GM23338 (cell line): ENCODE measurements around the gene HARS1. TPM values are rescaled to one million over a fixed set of nuclear protein-coding genes. Genes with fewer than 3 reads are reported as not detected.

Experiments used
- CREB1 ChIP-seq: fragments of 250-450 bp; sonication (Bioruptor Pico); IDR thresholded peaks from 2 replicates; pipeline ENCODE4 v1.5.0; 2020; ENCODE audit warnings: low read depth, mild to moderate bottlenecking, moderate library complexity
- ETS1 ChIP-seq: IDR thresholded peaks from 2 replicates; pipeline ENCODE4 v1.6.1; 2016; ENCODE audit warnings: antibody characterized with exemption
- JUNB ChIP-seq: IDR thresholded peaks from one replicate; pipeline ENCODE4 v1.6.1; 2016; ENCODE audit warnings: antibody characterized with exemption; ENCODE audit not compliant: unreplicated experiment
- REST ChIP-seq: IDR thresholded peaks from one replicate; pipeline ENCODE4 v1.6.1; 2018; ENCODE audit warnings: antibody characterized with exemption; ENCODE audit not compliant: unreplicated experiment
- ZNF114 ChIP-seq: fragments of 250-450 bp; sonication (Bioruptor Pico); IDR thresholded peaks from 2 replicates; pipeline ENCODE4 v1.5.0; 2020; ENCODE audit warnings: mild to moderate bottlenecking, moderate library complexity
- ZNF331 ChIP-seq: fragments of 250-450 bp; sonication (Bioruptor Pico); IDR thresholded peaks from 2 replicates; pipeline ENCODE4 v1.5.0; 2020; ENCODE audit warnings: low read depth, mild to moderate bottlenecking, moderate library complexity
- ZNF462 ChIP-seq: fragments of 250-450 bp; sonication (Bioruptor Pico); IDR thresholded peaks from 2 replicates; pipeline ENCODE4 v1.5.0; 2020; ENCODE audit warnings: mild to moderate bottlenecking, moderate library complexity
- polyA plus RNA-seq: library from polyadenylated mRNA; unstranded; fragments of >200 nt; fragmentation: Nextera tagmentation; extraction: Ambion mirVana; gene quantifications from 2 replicates; pipeline ENCODE4 v1.2.1, GENCODE V29; 2016
- total RNA-seq: library from RNA; depleted of rRNA; stranded (reverse); fragments of >200 nt; shearing (Covaris generic); gene quantifications from 2 replicates; pipeline ENCODE4 v1.2.3, GENCODE V29; 2014

HARS1 gene
- total and polyA plus RNA-seq, 2 experiments from 2014 or later, result 51.6 to 57.8 TPM

- TF ChIP-seq ZNF462 (CRISPR knock-in tag) (no peak), JUNB (no peak), CREB1 (CRISPR knock-in tag) (no peak), ZNF114 (CRISPR knock-in tag) (no peak), ZNF331 (CRISPR knock-in tag) (no peak), ETS1 (no peak), REST (no peak)
Observed at GRCh38 chr5:140672455-140673186, 18.5 kb downstream of the HARS1 start (continued).
